Measurements from ENCODE around the gene USP12.

The USP12 gene

GRCh38 chr13:27036236-27036981 lies 135.2 kb downstream of the USP12 start:
- DNase-seq (ENCODE audit: low spot score): peak; percentile 34

- DNase-seq (ENCODE audit: low spot score): peak; percentile 79
Measured at GRCh38 chr13:27035892-27036235, 135.7 kb downstream of the USP12 start.

- no peak for DNase-seq (ENCODE audit: low spot score)
Measured at GRCh38 chr13:27034678-27035111, 136.9 kb downstream of the USP12 start.

GRCh38 chr13:27028683-27029480 lies 142.7 kb downstream of the USP12 start:
- no peak for DNase-seq (ENCODE audit: low spot score)

- DNase-seq (ENCODE audit: low spot score): no peak
Measured at GRCh38 chr13:27027086-27027667, 144.4 kb downstream of the USP12 start.

GRCh38 chr13:27026396-27026795 lies 145.2 kb downstream of the USP12 start:
- DNase-seq (ENCODE audit: low spot score): no peak

- no peak for DNase-seq (ENCODE audit: low spot score)
Measured at GRCh38 chr13:27024776-27025492, 146.7 kb downstream of the USP12 start.

GRCh38 chr13:27024074-27024461 lies 147.5 kb downstream of the USP12 start:
- DNase-seq (ENCODE audit: low spot score): no peak

GRCh38 chr13:27023385-27024073 lies 148.1 kb downstream of the USP12 start:
- DNase-seq (ENCODE audit: low spot score): no peak

GRCh38 chr13:27022571-27023311 lies 148.9 kb downstream of the USP12 start:
- no peak for DNase-seq (ENCODE audit: low spot score)

- DNase-seq (ENCODE audit: low spot score): no peak
Measured at GRCh38 chr13:27020415-27020814, 151.2 kb downstream of the USP12 start.

- no peak for DNase-seq (ENCODE audit: low spot score)
Measured at GRCh38 chr13:27018882-27019281, 152.7 kb downstream of the USP12 start.

- DNase-seq (ENCODE audit: low spot score): no peak
Measured at GRCh38 chr13:27018344-27018861, 153.2 kb downstream of the USP12 start.

GRCh38 chr13:27016875-27017274 lies 154.7 kb downstream of the USP12 start:
- DNase-seq (ENCODE audit: low spot score): no peak
